Panc1 (cell line): Measurements from ENCODE around the gene ZNF175. TPM values are rescaled to one million over a fixed set of nuclear protein-coding genes. Genes with fewer than 3 reads are reported as not detected.
A peak's percentile ranks its signal among the peaks of the same experiment; 100 is the strongest.

ENCODE experiments used
- ATAC-seq: fragments of 200-7000 bp; cut with Tn5 transposase; 2 replicates; pipeline ENCODE4 v1.9.1; 2020; ENCODE audit warnings: mild to moderate bottlenecking, moderate library complexity
- Bru-seq: library from RNA; stranded (reverse); fragments of 400-500 nt; gene quantifications from one replicate; lab custom pipeline; 2021; lab: Mats Ljungman, UMichigan
- BruChase-seq, 2 experiments: library from RNA; stranded (reverse); fragments of 400-500 nt; gene quantifications; one replicate each; lab custom pipeline; 2021; lab: Mats Ljungman, UMichigan
- BruUV-seq: library from RNA; stranded (reverse); fragments of 400-500 nt; replicated peaks from 2 replicates; lab custom pipeline; 2021; lab: Mats Ljungman, UMichigan
- CTCF ChIA-PET: fragments of 300-600 bp; sonication (Branson Sonifier 250); formaldehyde crosslinking; loops from one replicate; lab custom pipeline; 2022; ENCODE audit warnings: antibody characterized with exemption; lab: Charles Lee
- POLR2A ChIA-PET: fragments of 300-600 bp; sonication (Branson Sonifier 250); formaldehyde crosslinking; loops from one replicate; lab custom pipeline; 2022; ENCODE audit warnings: antibody characterized with exemption; lab: Charles Lee
- DNase-seq: peaks from one replicate; pipeline ENCODE4 v3.0.0-alpha.2; 2010; ENCODE audit warnings: low read depth, low spot score
- H3K27ac ChIP-seq: 2 replicates; pipeline ENCODE4 v1.5.1; 2011; ENCODE audit warnings: mild to moderate bottlenecking, low read length, inconsistent platforms
- H3K27me3 ChIP-seq: fragments of 200-500 bp; sonication (Bioruptor generic); 2 replicates; pipeline ENCODE4 v1.6.0; 2014; ENCODE audit warnings: low read length, inconsistent platforms; ENCODE audit not compliant: control insufficient read depth, insufficient read depth
- H3K36me3 ChIP-seq: fragments of 200-500 bp; sonication (Bioruptor generic); 2 replicates; pipeline ENCODE4 v1.5.1; 2014; ENCODE audit warnings: inconsistent platforms, mild to moderate bottlenecking, low read length, moderate library complexity; ENCODE audit not compliant: control insufficient read depth, insufficient read depth
- H3K4me1 ChIP-seq: 2 replicates; pipeline ENCODE4 v1.5.1; 2011; ENCODE audit warnings: inconsistent platforms, mild to moderate bottlenecking, low read length, moderate library complexity; ENCODE audit not compliant: control insufficient read depth, insufficient read depth
- H3K4me3 ChIP-seq, 2 experiments: 2 replicates each; pipeline ENCODE4 v1.5.1; 2011 to 2012; ENCODE audit warnings: low read depth in 2 of 2, low read length in 2 of 2, mild to moderate bottlenecking in 2 of 2, inconsistent platforms in 1 of 2, moderate library complexity in 1 of 2
- H3K9me3 ChIP-seq: fragments of 200-500 bp; sonication (Bioruptor generic); 2 replicates; pipeline ENCODE4 v1.5.1; 2014; ENCODE audit warnings: low read depth, mild to moderate bottlenecking, inconsistent platforms, low read length, moderate library complexity; ENCODE audit not compliant: control insufficient read depth, insufficient read depth
- POLR2AphosphoS5 ChIP-seq: IDR thresholded peaks from 2 replicates; pipeline ENCODE4 v1.6.1; 2012; ENCODE audit warnings: mild to moderate bottlenecking, low read depth, low read length, moderate library complexity
- REST ChIP-seq, 2 experiments: IDR thresholded peaks; 2 replicates each; pipeline ENCODE4 v1.6.1; 2011 to 2012; ENCODE audit warnings: low read depth in 2 of 2, control low read depth in 1 of 2, low read length in 1 of 2, mild to moderate bottlenecking in 1 of 2, moderate library complexity in 1 of 2; ENCODE audit not compliant: insufficient read depth in 1 of 2
- SIN3A ChIP-seq: IDR thresholded peaks from 2 replicates; pipeline ENCODE4 v1.6.1; 2012; ENCODE audit warnings: low read depth, mild to moderate bottlenecking, low read length, moderate library complexity, borderline replicate concordance; ENCODE audit not compliant: insufficient read depth
- TCF7L2 ChIP-seq: IDR thresholded peaks from 2 replicates; pipeline ENCODE4 v1.6.1; 2011; ENCODE audit warnings: mild to moderate bottlenecking, low read depth, low read length, inconsistent platforms
- in situ Hi-C: cut with HindIII; loops from 2 replicates; pipeline ENCODE4 v1.10.0; 2016; ENCODE audit warnings: low sequenced_read_pairs, low pct_unique_long_range_greater_than_20kb
- intact Hi-C: fragments of 100-400 bp; cut with micrococcal nuclease; formaldehyde crosslinking; loops from one replicate; pipeline ENCODE4 v1.10.0; 2022; ENCODE audit not compliant: unreplicated experiment
- long read RNA-seq: library from polyadenylated mRNA; unstranded; transcript quantifications from one replicate; pipeline ENCODE4 v2.0.0, GENCODE V29; 2021; ENCODE audit not compliant: unreplicated experiment
- polyA plus RNA-seq: library from polyadenylated mRNA; unstranded; fragments of >200 nt; gene quantifications from one replicate; pipeline ENCODE4 v1.2.1, GENCODE V29; 2012; ENCODE audit warnings: missing spikeins; ENCODE audit not compliant: insufficient read length
- total RNA-seq: library from RNA; stranded (reverse); gene quantifications from one replicate; pipeline ENCODE4 v1.2.1, GENCODE V29; 2021; ENCODE audit not compliant: unreplicated experiment
- TF ChIP-seq, protein P1 (sequence below): fragments of 450-650 bp; IDR thresholded peaks from 2 replicates; pipeline ENCODE4 v1.5.1; 2017; ENCODE audit warnings: mild to moderate bottlenecking

ZNF175 gene
- total RNA-seq: 7.3 TPM
- 6.3 TPM for polyA plus RNA-seq
- percentile 66 among the genes with signal in this experiment for Bru-seq, nascent RNA
- BruChase-seq, experiment 1, labeled RNA remaining after a 2-hour chase: percentile 63 among the genes with signal in this experiment
- percentile 48 among the genes with signal in this experiment for BruChase-seq, experiment 2, labeled RNA remaining after a 6-hour chase
- long read RNA-seq, full-length matches to known transcripts: 2 of 7 reads
- long read RNA-seq, partial matches to known transcripts: 0 of 7 reads
- long read RNA-seq, other reads (novel, unspliced or antisense): 5 of 7 reads

- BruUV-seq: no TSS peak
- TF ChIP-seq REST (IDR thresholded peaks at IDR 0.05; ENCODE audit: insufficient read depth in 1 of 2, low read depth in 2 of 2, low read length in 1 of 2) (no peak), POLR2AphosphoS5 (peak; percentile 68), TCF7L2 (peak; percentile 73), SIN3A (no peak)
- TF ChIP-seq, protein P1, sequence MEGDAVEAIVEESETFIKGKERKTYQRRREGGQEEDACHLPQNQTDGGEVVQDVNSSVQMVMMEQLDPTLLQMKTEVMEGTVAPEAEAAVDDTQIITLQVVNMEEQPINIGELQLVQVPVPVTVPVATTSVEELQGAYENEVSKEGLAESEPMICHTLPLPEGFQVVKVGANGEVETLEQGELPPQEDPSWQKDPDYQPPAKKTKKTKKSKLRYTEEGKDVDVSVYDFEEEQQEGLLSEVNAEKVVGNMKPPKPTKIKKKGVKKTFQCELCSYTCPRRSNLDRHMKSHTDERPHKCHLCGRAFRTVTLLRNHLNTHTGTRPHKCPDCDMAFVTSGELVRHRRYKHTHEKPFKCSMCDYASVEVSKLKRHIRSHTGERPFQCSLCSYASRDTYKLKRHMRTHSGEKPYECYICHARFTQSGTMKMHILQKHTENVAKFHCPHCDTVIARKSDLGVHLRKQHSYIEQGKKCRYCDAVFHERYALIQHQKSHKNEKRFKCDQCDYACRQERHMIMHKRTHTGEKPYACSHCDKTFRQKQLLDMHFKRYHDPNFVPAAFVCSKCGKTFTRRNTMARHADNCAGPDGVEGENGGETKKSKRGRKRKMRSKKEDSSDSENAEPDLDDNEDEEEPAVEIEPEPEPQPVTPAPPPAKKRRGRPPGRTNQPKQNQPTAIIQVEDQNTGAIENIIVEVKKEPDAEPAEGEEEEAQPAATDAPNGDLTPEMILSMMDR: no peak
- Histone ChIP-seq H3K27ac (peak within 1 kb of the TSS; percentile 81), H3K36me3 (peaks cover 3% of the 10 kb centered on the region), H3K9me3 (no peaks in the 10 kb centered on the region), H3K4me1 (no peaks in the 10 kb centered on the region), H3K4me3 (peak within 1 kb of the TSS; percentile 71 to 86), H3K27me3 (peaks cover 7% of the 10 kb centered on the region)
- POLR2A ChIA-PET: interaction anchor here (0.7 kb wide), 1 partner anchor 75 kb away, joined by 15 read pairs; no protein-coding TSS in a partner anchor
- intact Hi-C loops (no loop called here), in situ Hi-C loops (no loop called here)
- peak; percentile 91 for DNase-seq
- CTCF ChIA-PET: interaction anchor here (0.6 to 0.7 kb wide), 2 partner anchors 118 to 279 kb away, joined by 8 to 11 read pairs; no protein-coding TSS in a partner anchor
- ATAC-seq: peak; percentile 99
Observed at GRCh38 chr19:51570962-51571575, at the start of gene ZNF175. TSS of gene ZNF175 (plus strand) at chr19:51571283. CDS start at chr19:51573330, 2,047 bp downstream.

DNA sequence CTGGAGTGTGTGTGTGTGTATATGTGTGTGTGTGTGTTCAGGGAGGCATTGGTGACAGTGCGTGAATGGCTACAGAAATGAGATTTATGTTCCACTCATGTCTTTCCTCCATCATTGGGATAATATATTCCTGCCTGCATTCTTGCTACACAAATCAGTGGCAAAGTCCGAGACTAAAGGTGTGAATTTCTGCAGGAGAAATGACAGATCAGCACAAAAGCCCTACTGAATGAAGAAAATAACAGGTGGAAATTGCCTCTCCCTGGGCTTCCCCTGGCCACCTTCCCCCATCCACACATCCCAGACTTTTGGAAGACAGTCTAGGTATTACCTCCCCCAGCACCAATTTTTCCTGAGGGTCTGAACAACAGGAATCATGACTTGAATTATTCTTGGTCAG lies 49.7 kb upstream of the ZNF175 start:
- intact Hi-C loops: no loop called here
- DNase-seq (no peak), ATAC-seq (no peak)
- CTCF ChIA-PET: no interaction called here
- no peak overlapping the region for H3K27ac ChIP-seq
- no peaks in the 10 kb centered on the region for H3K4me1 ChIP-seq
- no TSS peak for BruUV-seq
- no peaks in the 10 kb centered on the region for H3K36me3 ChIP-seq
- H3K4me3 ChIP-seq: no peak overlapping the region
- POLR2A ChIA-PET: no interaction called here
- TF ChIP-seq POLR2AphosphoS5 (no peak), TCF7L2 (no peak), SIN3A (no peak), REST (IDR thresholded peaks at IDR 0.05; ENCODE audit: insufficient read depth in 1 of 2, low read depth in 2 of 2, low read length in 1 of 2) (no peak)
- TF ChIP-seq, protein P1: no peak
- no peaks in the 10 kb centered on the region; the same call in 1 of the 2 replicates for H3K27me3 ChIP-seq
- no peaks in the 10 kb centered on the region for H3K9me3 ChIP-seq
- in situ Hi-C loops: no loop called here
